Mammary epithelial cell (primary cell): ENCODE results near the gene AGER.

Experiments used
- CTCF ChIP-seq, 2 donors: IDR thresholded peaks in 1 of 2; conservative IDR thresholded peaks in 1 of 2; 2 replicates each; pipeline ENCODE4 v1.5.1; 2011 to 2012; ENCODE audit warnings: inconsistent platforms in 2 of 2, low read length in 2 of 2, mild to moderate bottlenecking in 2 of 2, control low read depth in 1 of 2, low read depth in 1 of 2; ENCODE audit not compliant: insufficient read depth in 1 of 2; ENCODE audit errors: extremely low read depth in 1 of 2
- EZH2 ChIP-seq: IDR thresholded peaks from 2 replicates; pipeline ENCODE4 v1.6.1; 2012; ENCODE audit warnings: low read length, inconsistent platforms, borderline replicate concordance

GRCh38 chr6:32166411-32167061 is 17.5 kb downstream of the AGER start:
- no peak for TF ChIP-seq CTCF (conservative IDR thresholded peaks at IDR 0.05 in 1 of 2, IDR thresholded peaks at IDR 0.05 in 1 of 2; ENCODE audit: extremely low read depth in 1 of 2, insufficient read depth in 1 of 2, low read depth in 1 of 2, low read length in 2 of 2)
- TF ChIP-seq EZH2: no peak
